Brain microvascular endothelial cell (primary cell): Measurements from ENCODE around the gene TNNC1.
A peak's percentile ranks its signal among the peaks of the same experiment; 100 is the strongest.

Experiments
- DNase-seq: peaks from one replicate; pipeline ENCODE4 v3.0.0-alpha.2; 2020
- H3K27ac ChIP-seq: fragments of 250-450 bp; sonication (Bioruptor Pico); 2 replicates; pipeline ENCODE4 v1.5.1; 2020; ENCODE audit warnings: mild to moderate bottlenecking, moderate library complexity
- H3K27me3 ChIP-seq: fragments of 250-450 bp; sonication (Bioruptor Pico); replicated peaks from 2 replicates; pipeline ENCODE4 v1.5.1; 2020; ENCODE audit warnings: mild to moderate bottlenecking
- H3K36me3 ChIP-seq: fragments of 250-450 bp; sonication (Bioruptor Pico); replicated peaks from 2 replicates; pipeline ENCODE4 v1.5.1; 2020; ENCODE audit warnings: mild to moderate bottlenecking
- H3K4me3 ChIP-seq: 2 replicates; pipeline ENCODE4 v1.5.1; 2011; ENCODE audit warnings: low read depth, mild to moderate bottlenecking, control low read depth, low read length, moderate library complexity
- CTCF ChIP-seq: IDR thresholded peaks from 2 replicates; pipeline ENCODE4 v1.5.1; 2011; ENCODE audit warnings: low read depth, mild to moderate bottlenecking, moderate library complexity, low read length, control low read depth, inconsistent platforms; ENCODE audit errors: missing control alignments
- in situ Hi-C: cut with HindIII; loops from 2 replicates; pipeline ENCODE4 v1.10.0; 2017; ENCODE audit warnings: low sequenced_read_pairs, low pct_ligation_motif_present

Gene TNNC1

GRCh38 chr3:52473026-52473425 is 19.2 kb upstream of the TNNC1 start:
- Histone ChIP-seq H3K4me3 (no peak overlapping the region), H3K27ac (no peak overlapping the region), H3K36me3 (peaks cover 59% of the 10 kb centered on the region), H3K27me3 (no peaks in the 10 kb centered on the region)
- TF ChIP-seq CTCF: no peak
- in situ Hi-C loops: no loop called here
- DNase-seq: no peak

- H3K27ac ChIP-seq: no peak overlapping the region
- in situ Hi-C loops: no loop called here
- no peaks in the 10 kb centered on the region for H3K27me3 ChIP-seq
- H3K36me3 ChIP-seq: peaks cover 53% of the 10 kb centered on the region
- DNase-seq: no peak
- no peak for TF ChIP-seq CTCF
- H3K4me3 ChIP-seq: no peak overlapping the region
Measured at GRCh38 chr3:52472239-52473000, 18.6 kb upstream of the TNNC1 start.

- in situ Hi-C loops: no loop called here
- no peak overlapping the region for H3K27ac ChIP-seq
- DNase-seq: peak; percentile 52
- no peaks in the 10 kb centered on the region for H3K27me3 ChIP-seq
- peak; percentile 88 for TF ChIP-seq CTCF
- H3K36me3 ChIP-seq: peaks cover 45% of the 10 kb centered on the region
- H3K4me3 ChIP-seq: no peak overlapping the region
Measured at GRCh38 chr3:52471371-52472238, 17.8 kb upstream of the TNNC1 start.

- H3K27ac ChIP-seq: no peak overlapping the region
- in situ Hi-C loops: no loop called here
- no peak for DNase-seq
- no peak overlapping the region for H3K4me3 ChIP-seq
- H3K36me3 ChIP-seq: peaks cover 38% of the 10 kb centered on the region
- TF ChIP-seq CTCF: no peak
- no peaks in the 10 kb centered on the region for H3K27me3 ChIP-seq
Measured at GRCh38 chr3:52470920-52471319, 17.1 kb upstream of the TNNC1 start.

GRCh38 chr3:52469001-52469400 is 15.2 kb upstream of the TNNC1 start:
- Histone ChIP-seq H3K4me3 (no peak overlapping the region), H3K27me3 (no peaks in the 10 kb centered on the region), H3K27ac (no peak overlapping the region), H3K36me3 (peaks cover 34% of the 10 kb centered on the region)
- DNase-seq: no peak
- in situ Hi-C loops: no loop called here
- no peak for TF ChIP-seq CTCF
